GM23338 (cell line): ENCODE results near the gene NAALADL2. TPM values are rescaled to one million over a fixed set of nuclear protein-coding genes. Genes with fewer than 3 reads are reported as not detected.

Source experiments
- ATAC-seq: fragments of 200-7000 bp; cut with Tn5 transposase; 3 replicates; pipeline ENCODE4 v1.9.1; 2020
- DNase-seq: peaks from one replicate; pipeline ENCODE4 v3.0.0-alpha.2; 2015; ENCODE audit warnings: low spot score
- H2AFZ ChIP-seq: fragments of 200-600 bp; sonication (generic); 2 replicates; pipeline ENCODE4 v1.8.0; 2016; ENCODE audit warnings: antibody characterized with exemption, mild to moderate bottlenecking, moderate library complexity
- H3F3A ChIP-seq: fragments of 200-600 bp; sonication (generic); replicated peaks from 2 replicates; pipeline ENCODE4 v1.8.0; 2017; ENCODE audit warnings: antibody characterized with exemption, mixed run types, low read depth
- H3K27ac ChIP-seq: fragments of 200-600 bp; sonication (generic); 2 replicates; pipeline ENCODE4 v1.6.1; 2016; ENCODE audit warnings: low read depth
- H3K27me3 ChIP-seq: fragments of 200-600 bp; sonication (generic); 2 replicates; pipeline ENCODE4 v1.8.0; 2016; ENCODE audit warnings: mild to moderate bottlenecking, mixed run types, moderate library complexity; ENCODE audit not compliant: insufficient read depth
- H3K36me3 ChIP-seq: fragments of 200-600 bp; sonication (generic); 2 replicates; pipeline ENCODE4 v1.8.0; 2016; ENCODE audit warnings: mild to moderate bottlenecking; ENCODE audit not compliant: insufficient read depth
- H3K4me1 ChIP-seq: fragments of 200-600 bp; sonication (generic); 2 replicates; pipeline ENCODE4 v1.8.0; 2016; ENCODE audit warnings: mild to moderate bottlenecking, moderate library complexity; ENCODE audit not compliant: insufficient read depth
- H3K4me2 ChIP-seq: fragments of 200-600 bp; sonication (generic); 2 replicates; pipeline ENCODE4 v1.7.1; 2017; ENCODE audit warnings: mixed run types
- H3K4me3 ChIP-seq: fragments of 200-600 bp; sonication (generic); 2 replicates; pipeline ENCODE4 v1.6.1; 2016; ENCODE audit warnings: mixed run types
- H3K79me2 ChIP-seq: fragments of 200-600 bp; sonication (generic); replicated peaks from 2 replicates; pipeline ENCODE4 v1.8.0; 2017; ENCODE audit warnings: mild to moderate bottlenecking; ENCODE audit not compliant: insufficient read depth
- H3K9me2 ChIP-seq: fragments of 200-600 bp; sonication (generic); 2 replicates; pipeline ENCODE4 v1.8.0; 2017; ENCODE audit not compliant: insufficient read depth
- H4K20me1 ChIP-seq: fragments of 200-600 bp; sonication (generic); replicated peaks from 2 replicates; pipeline ENCODE4 v1.8.0; 2017; ENCODE audit warnings: mild to moderate bottlenecking; ENCODE audit not compliant: insufficient read depth
- H3K27ac Mint-ChIP-seq: 2 replicates; pipeline ENCODE4 v1.8.0; 2020; ENCODE audit warnings: inconsistent platforms, mild to moderate bottlenecking, moderate library complexity, mixed read lengths
- H3K27me3 Mint-ChIP-seq: 3 replicates; pipeline ENCODE4 v1.8.0; 2022; ENCODE audit warnings: low read depth, mild to moderate bottlenecking, moderate library complexity, mixed read lengths, inconsistent platforms; ENCODE audit not compliant: insufficient read depth, poor library complexity
- H3K36me3 Mint-ChIP-seq: 3 replicates; pipeline ENCODE4 v1.8.0; 2021; ENCODE audit warnings: low read depth, mild to moderate bottlenecking, inconsistent platforms, moderate library complexity, mixed read lengths
- H3K4me1 Mint-ChIP-seq: 3 replicates; pipeline ENCODE4 v1.8.0; 2020; ENCODE audit warnings: mild to moderate bottlenecking, inconsistent platforms, mixed read lengths
- H3K4me3 Mint-ChIP-seq: 3 replicates; pipeline ENCODE4 v1.8.0; 2021; ENCODE audit warnings: moderate library complexity, mild to moderate bottlenecking, inconsistent platforms, mixed read lengths
- H3K9me3 Mint-ChIP-seq: 3 replicates; pipeline ENCODE4 v1.8.0; 2020; ENCODE audit warnings: moderate library complexity, mild to moderate bottlenecking, inconsistent platforms, mixed read lengths
- CREB1 ChIP-seq: fragments of 250-450 bp; sonication (Bioruptor Pico); IDR thresholded peaks from 2 replicates; pipeline ENCODE4 v1.5.0; 2020; ENCODE audit warnings: low read depth, mild to moderate bottlenecking, moderate library complexity
- CTCF ChIP-seq, 2 experiments: fragments of 200-600 bp in 1 of 2; sonication (generic) in 1 of 2; conservative IDR thresholded peaks; 2 replicates each; pipeline versions ENCODE4 v1.5.1 to v1.6.1; 2016 to 2017; ENCODE audit warnings: antibody characterized with exemption in 2 of 2, low read depth in 2 of 2, mild to moderate bottlenecking in 2 of 2, moderate library complexity in 1 of 2
- ETS1 ChIP-seq: IDR thresholded peaks from 2 replicates; pipeline ENCODE4 v1.6.1; 2016; ENCODE audit warnings: antibody characterized with exemption
- EZH2phosphoT487 ChIP-seq: fragments of 200-600 bp; sonication (generic); IDR thresholded peaks from one replicate; pipeline ENCODE4 v1.8.1; 2018; ENCODE audit warnings: antibody characterized with exemption; ENCODE audit not compliant: unreplicated experiment
- JUNB ChIP-seq: IDR thresholded peaks from one replicate; pipeline ENCODE4 v1.6.1; 2016; ENCODE audit warnings: antibody characterized with exemption; ENCODE audit not compliant: unreplicated experiment
- REST ChIP-seq: IDR thresholded peaks from one replicate; pipeline ENCODE4 v1.6.1; 2018; ENCODE audit warnings: antibody characterized with exemption; ENCODE audit not compliant: unreplicated experiment
- STAT1 ChIP-seq: IDR thresholded peaks from one replicate; pipeline ENCODE4 v1.6.1; 2016; ENCODE audit warnings: antibody characterized with exemption; ENCODE audit not compliant: unreplicated experiment
- ZNF114 ChIP-seq: fragments of 250-450 bp; sonication (Bioruptor Pico); IDR thresholded peaks from 2 replicates; pipeline ENCODE4 v1.5.0; 2020; ENCODE audit warnings: mild to moderate bottlenecking, moderate library complexity
- ZNF331 ChIP-seq: fragments of 250-450 bp; sonication (Bioruptor Pico); IDR thresholded peaks from 2 replicates; pipeline ENCODE4 v1.5.0; 2020; ENCODE audit warnings: low read depth, mild to moderate bottlenecking, moderate library complexity
- ZNF462 ChIP-seq: fragments of 250-450 bp; sonication (Bioruptor Pico); IDR thresholded peaks from 2 replicates; pipeline ENCODE4 v1.5.0; 2020; ENCODE audit warnings: mild to moderate bottlenecking, moderate library complexity
- polyA plus RNA-seq: library from polyadenylated mRNA; unstranded; fragments of >200 nt; fragmentation: Nextera tagmentation; extraction: Ambion mirVana; gene quantifications from 2 replicates; pipeline ENCODE4 v1.2.1, GENCODE V29; 2016
- total RNA-seq: library from RNA; depleted of rRNA; stranded (reverse); fragments of >200 nt; shearing (Covaris generic); gene quantifications from 2 replicates; pipeline ENCODE4 v1.2.3, GENCODE V29; 2014

NAALADL2 gene
- total and polyA plus RNA-seq, 2 experiments from 2014 or later: 1.6 to 2.6 TPM

GRCh38 chr3:175357758-175358157, 498.6 kb downstream of the NAALADL2 start:
- ATAC-seq (no peak), DNase-seq (no peak)
- no peaks in the 10 kb centered on the region for H3K27me3 ChIP-seq
- H3K36me3 ChIP-seq: no peaks in the 10 kb centered on the region
- no peak overlapping the region for H3K4me3 Mint-ChIP-seq
- H3K27ac ChIP-seq: no peak overlapping the region
- H3K27me3 Mint-ChIP-seq: no peaks in the 10 kb centered on the region
- no peaks in the 10 kb centered on the region for H3K4me1 Mint-ChIP-seq
- peak in 1 of 2 experiments; percentile 33; a peak in 1 of 4 replicates for TF ChIP-seq CTCF (conservative IDR thresholded peaks at IDR 0.05; ENCODE audit: low read depth in 2 of 2)
- no peak for TF ChIP-seq EZH2phosphoT487
- H3K4me3 ChIP-seq: no peak overlapping the region
- no peak overlapping the region for H2AFZ ChIP-seq
- H3K79me2 ChIP-seq: no peaks in the 10 kb centered on the region
- H3K4me1 ChIP-seq: no peaks in the 10 kb centered on the region
- H3K9me3 Mint-ChIP-seq: peaks cover 3% of the 10 kb centered on the region; the same call in 2 of the 3 replicates
- no peaks in the 10 kb centered on the region for H3K36me3 Mint-ChIP-seq
- no peaks in the 10 kb centered on the region for H3F3A ChIP-seq
- no peak overlapping the region for H3K27ac Mint-ChIP-seq
- H4K20me1 ChIP-seq: no peaks in the 10 kb centered on the region
- H3K9me2 ChIP-seq: no peaks in the 10 kb centered on the region
- no peak overlapping the region for H3K4me2 ChIP-seq

- Histone ChIP-seq H3F3A (no peaks in the 10 kb centered on the region), H3K36me3 (no peaks in the 10 kb centered on the region), H3K4me3 (no peak overlapping the region), H3K9me2 (no peaks in the 10 kb centered on the region), H4K20me1 (no peaks in the 10 kb centered on the region), H3K79me2 (no peaks in the 10 kb centered on the region), H3K27ac (no peak overlapping the region), H3K4me2 (no peak overlapping the region), H3K4me1 (no peaks in the 10 kb centered on the region), H3K27me3 (no peaks in the 10 kb centered on the region), H2AFZ (no peak overlapping the region)
- ATAC-seq (no peak), DNase-seq (no peak)
- Mint-ChIP-seq H3K27me3 (no peaks in the 10 kb centered on the region), H3K36me3 (no peaks in the 10 kb centered on the region), H3K4me3 (no peak overlapping the region), H3K27ac (no peak overlapping the region), H3K4me1 (no peaks in the 10 kb centered on the region), H3K9me3 (peaks cover 3% of the 10 kb centered on the region; the same call in 2 of the 3 replicates)
- no peak for TF ChIP-seq ETS1
- TF ChIP-seq ZNF331 (CRISPR knock-in tag): no peak
- no peak for TF ChIP-seq JUNB
- no peak for TF ChIP-seq CREB1 (CRISPR knock-in tag)
- TF ChIP-seq ZNF462: no peak
- TF ChIP-seq STAT1: no peak
- TF ChIP-seq EZH2phosphoT487: no peak
- no peak for TF ChIP-seq REST
- TF ChIP-seq ZNF114: no peak
Observed at GRCh38 chr3:175358935-175359334, 499.8 kb downstream of the NAALADL2 start.
